GM18499 (cell line): ENCODE measurements around the gene OPCML.

Experiments used
- ATAC-seq: cut with Tn5 transposase; IDR thresholded peaks from one replicate; pipeline ENCODE4 v1.9.1; 2021; ENCODE audit warnings: moderate number of reproducible peaks; ENCODE audit not compliant: insufficient read depth, unreplicated experiment

The OPCML gene

GRCh38 chr11:132579634-132580327, 952.5 kb downstream of the OPCML start:
- no peak for ATAC-seq

- no peak for ATAC-seq
Measured at GRCh38 chr11:132579136-132579535, 953.2 kb downstream of the OPCML start.

- no peak for ATAC-seq
Measured at GRCh38 chr11:132578580-132578979, 953.7 kb downstream of the OPCML start.

GRCh38 chr11:132576706-132577105, 955.6 kb downstream of the OPCML start:
- ATAC-seq, result no peak

GRCh38 chr11:132564091-132564885, 968.0 kb downstream of the OPCML start:
- ATAC-seq, result no peak

- ATAC-seq, result no peak
Measured at GRCh38 chr11:132563050-132563449, 969.3 kb downstream of the OPCML start.

- no peak for ATAC-seq
Measured at GRCh38 chr11:132561937-132562336, 970.4 kb downstream of the OPCML start.

- ATAC-seq, result no peak
Measured at GRCh38 chr11:132559331-132560036, 972.8 kb downstream of the OPCML start.

GRCh38 chr11:132556316-132556715, 976.0 kb downstream of the OPCML start:
- ATAC-seq, result no peak

GRCh38 chr11:132555617-132556016, 976.7 kb downstream of the OPCML start:
- ATAC-seq, result no peak

- ATAC-seq, result no peak
Measured at GRCh38 chr11:132551016-132551415, 981.3 kb downstream of the OPCML start.

- no peak for ATAC-seq
Measured at GRCh38 chr11:132549561-132549960, 982.7 kb downstream of the OPCML start.

GRCh38 chr11:132549001-132549400, 983.3 kb downstream of the OPCML start:
- ATAC-seq, result no peak

- no peak for ATAC-seq
Measured at GRCh38 chr11:132544007-132544406, 988.3 kb downstream of the OPCML start.

GRCh38 chr11:132541794-132542193, 990.5 kb downstream of the OPCML start:
- ATAC-seq, result no peak

- ATAC-seq, result no peak
Measured at GRCh38 chr11:132540581-132540980, 991.7 kb downstream of the OPCML start.

- ATAC-seq, result no peak
Measured at GRCh38 chr11:132539590-132540368, 992.5 kb downstream of the OPCML start.

GRCh38 chr11:132538642-132539041, 993.7 kb downstream of the OPCML start:
- ATAC-seq, result no peak

- no peak for ATAC-seq
Measured at GRCh38 chr11:132535830-132536229, 996.5 kb downstream of the OPCML start.

- no peak for ATAC-seq
Measured at GRCh38 chr11:132531921-132532320, 1000.4 kb downstream of the OPCML start.
